Stimulated activated CD4-positive, alpha-beta T cell treated with anti-CD3 and anti-CD28 coated beads, Interleukin-4, amount 100 ng/mL, for 4 hours (primary cell): ENCODE data around the gene TRPC4AP.
A peak's percentile ranks its signal among the peaks of the same experiment; 100 is the strongest.

ENCODE experiments used
- DNase-seq, 2 experiments: peaks; one replicate each; pipeline ENCODE4 v3.0.0-alpha.2; 2020

The TRPC4AP gene

DNA sequence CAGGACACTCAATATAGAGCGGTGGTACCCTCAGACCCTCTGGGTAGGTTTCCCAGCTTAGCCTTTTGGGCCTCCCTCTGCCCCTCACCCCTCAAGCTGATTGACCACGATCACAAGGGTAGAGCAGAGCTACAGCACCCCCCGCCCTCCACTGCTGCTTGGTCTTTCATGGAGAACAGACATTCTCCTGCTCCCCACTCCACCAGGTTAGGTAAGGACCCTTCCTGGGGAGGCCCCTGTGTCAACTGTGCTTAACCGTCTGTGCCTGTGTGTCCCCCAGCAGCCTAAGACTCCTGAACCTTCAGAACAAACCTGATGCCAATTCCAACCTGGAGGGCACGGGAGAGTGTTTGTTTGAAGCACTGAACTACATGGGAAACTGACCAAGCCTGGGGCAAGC lies 125.2 kb downstream of the TRPC4AP start:
- DNase-seq = no peak

DNA sequence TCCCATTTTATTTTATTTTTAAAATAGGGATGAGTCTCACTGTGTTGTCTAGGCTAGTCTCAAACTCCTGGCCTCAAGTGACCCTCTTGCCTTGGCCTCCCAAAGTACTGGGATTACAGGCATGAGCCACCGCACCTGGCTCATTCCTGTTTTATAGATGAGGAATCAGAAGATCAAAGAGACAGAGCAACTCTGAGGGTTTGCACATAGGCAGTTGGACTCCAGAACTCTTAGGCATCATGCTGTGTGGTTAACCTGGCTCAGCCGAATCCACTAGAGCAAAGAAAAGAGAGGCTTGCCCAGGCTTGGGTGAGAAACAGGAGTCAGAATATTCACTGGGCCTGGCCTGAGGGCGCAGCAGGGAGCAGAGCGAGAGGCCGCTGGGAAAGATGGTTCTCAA lies 127.6 kb downstream of the TRPC4AP start:
- DNase-seq = no peak

DNA sequence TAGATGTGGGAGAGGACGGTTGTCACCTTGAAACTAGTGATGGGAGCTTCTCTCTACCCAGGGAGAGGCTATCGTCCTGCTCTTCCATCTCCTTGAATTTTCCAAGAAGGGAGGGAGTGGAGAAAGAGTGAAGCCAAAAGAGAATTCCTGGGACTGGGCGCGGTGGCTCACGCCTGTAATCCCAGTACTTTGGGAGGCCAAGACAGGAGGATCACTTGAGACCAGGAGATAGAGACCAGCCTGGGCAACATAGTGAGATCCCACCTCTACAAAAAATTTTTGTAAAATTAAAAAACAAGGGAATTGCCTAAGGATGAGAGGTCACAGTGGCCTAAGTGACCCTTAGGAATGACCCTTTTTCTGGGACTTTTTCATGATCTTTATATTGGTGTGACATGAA lies 128.1 kb downstream of the TRPC4AP start:
- DNase-seq = no peak

DNA sequence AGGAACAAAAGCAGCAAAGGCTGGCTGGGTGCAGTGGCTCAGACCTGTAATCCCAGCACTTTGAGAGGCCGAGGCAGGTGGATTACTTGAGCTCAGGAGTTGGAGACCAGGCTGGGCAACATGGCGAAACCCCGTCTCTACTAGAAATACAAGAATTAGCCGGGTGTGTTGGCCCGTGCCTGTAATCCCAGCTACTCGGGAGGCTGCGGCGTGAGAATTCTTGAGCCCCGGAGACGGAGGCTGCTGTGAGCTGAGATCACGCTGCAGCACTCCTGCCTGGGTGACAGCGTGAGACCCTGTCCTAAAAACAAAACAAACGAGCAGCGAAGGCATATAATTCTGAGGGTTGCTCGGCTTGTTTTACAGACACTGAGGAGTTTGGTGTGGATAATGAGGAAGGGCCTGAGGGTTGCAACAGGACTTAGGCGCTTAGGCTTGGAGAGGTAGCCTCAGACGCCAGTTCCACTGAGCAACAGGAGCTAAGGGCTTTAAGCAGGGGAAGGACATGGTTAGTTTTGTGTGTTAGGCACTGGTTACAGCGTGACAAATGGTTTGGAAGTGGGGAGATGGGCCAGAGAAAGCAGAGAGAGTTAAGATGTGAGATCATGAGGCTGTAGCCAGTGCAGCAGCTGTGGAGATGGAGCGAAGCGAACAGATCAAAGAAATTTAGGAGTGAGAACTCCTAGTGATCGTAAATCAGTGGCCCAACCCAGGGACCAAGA lies 135.7 kb downstream of the TRPC4AP start:
- DNase-seq = no peak

DNA sequence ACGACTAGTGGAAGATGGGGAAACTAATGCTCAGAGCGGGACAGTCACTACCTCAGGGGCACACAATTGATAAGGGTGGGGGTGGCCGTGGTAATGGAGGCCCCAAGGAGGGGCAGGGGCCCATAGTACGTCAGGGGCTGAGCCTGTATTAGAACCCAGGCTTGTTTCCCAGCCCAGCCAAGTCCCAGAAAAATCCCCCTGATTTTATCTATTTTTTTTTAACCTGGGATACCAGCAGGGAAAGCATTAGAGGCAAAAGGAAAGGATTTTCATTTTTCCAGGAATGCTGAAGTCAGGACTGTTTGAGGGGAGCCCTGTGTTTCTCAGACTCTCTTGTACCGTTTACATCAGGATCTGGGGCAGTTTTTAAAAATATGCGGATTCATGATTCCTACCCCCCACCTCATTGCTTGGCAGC lies 136.6 kb downstream of the TRPC4AP start:
- no peak for DNase-seq

DNA sequence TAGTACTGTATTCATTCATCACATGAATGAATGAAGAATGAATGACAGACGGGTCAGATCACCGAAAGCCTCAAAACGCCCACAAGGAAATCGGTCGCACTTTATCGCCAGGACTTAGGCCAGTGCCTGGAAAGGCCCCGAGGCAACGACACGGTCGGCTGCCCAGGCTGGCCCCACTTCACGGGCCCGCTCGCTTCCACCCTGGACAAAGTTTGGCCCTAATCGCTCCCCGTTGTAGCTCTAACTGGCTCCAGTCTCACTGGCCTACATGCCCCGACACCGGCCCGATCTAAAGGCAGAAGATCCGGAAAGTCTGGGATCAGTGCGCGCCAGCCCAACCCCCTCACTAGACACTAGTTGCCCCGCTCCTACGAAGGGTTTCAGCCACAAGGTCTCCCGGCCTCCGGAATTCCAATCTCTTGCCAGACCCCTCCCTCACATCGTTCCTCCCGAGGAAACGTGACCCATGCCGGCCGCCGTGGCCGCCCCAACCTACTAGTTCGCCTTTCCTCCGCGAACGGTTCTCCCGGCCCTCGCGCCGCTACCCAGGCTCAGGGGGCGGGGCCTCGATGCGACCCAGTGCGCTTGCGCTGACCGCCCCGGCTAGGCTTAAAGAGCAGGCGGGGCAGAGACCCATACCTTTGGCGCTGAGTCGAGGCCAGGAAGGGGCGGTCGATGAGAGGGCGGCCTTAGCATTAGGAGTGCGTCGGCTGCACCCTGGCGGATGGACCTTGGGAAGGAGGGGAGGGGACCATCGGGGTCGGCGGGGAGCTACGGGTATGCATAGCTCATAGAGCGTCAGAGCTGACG lies 137.2 kb downstream of the TRPC4AP start, which contains the start of the genes GSS and MYH7B:
Gene GSS, minus strand, starts transcription at position 576 of the 810 bp plus-strand sequence. CDS start 3,954 bp downstream, outside the sequence.
Gene MYH7B, plus strand, starts transcription at position 638 of the 810 bp plus-strand sequence. CDS start 22,138 bp downstream, outside the sequence.
- DNase-seq = peak; percentile 92 to 99

DNA sequence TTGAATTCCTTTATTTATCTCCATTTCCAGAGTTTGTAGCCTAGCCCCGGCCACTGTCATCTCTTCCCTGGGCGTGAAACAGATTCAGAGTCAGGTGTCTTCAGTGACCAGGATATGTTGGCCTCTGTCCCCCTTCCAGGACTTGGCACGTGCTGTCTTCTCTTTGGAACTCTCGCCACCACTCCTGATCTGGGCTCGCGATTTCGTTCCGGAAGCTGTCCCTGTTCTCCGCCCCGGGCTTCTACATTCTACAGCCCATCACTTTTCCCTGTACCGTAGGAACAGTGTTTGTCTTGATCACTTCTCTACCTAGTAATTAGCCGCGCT lies 137.7 kb downstream of the TRPC4AP start:
- DNase-seq = no peak

DNA sequence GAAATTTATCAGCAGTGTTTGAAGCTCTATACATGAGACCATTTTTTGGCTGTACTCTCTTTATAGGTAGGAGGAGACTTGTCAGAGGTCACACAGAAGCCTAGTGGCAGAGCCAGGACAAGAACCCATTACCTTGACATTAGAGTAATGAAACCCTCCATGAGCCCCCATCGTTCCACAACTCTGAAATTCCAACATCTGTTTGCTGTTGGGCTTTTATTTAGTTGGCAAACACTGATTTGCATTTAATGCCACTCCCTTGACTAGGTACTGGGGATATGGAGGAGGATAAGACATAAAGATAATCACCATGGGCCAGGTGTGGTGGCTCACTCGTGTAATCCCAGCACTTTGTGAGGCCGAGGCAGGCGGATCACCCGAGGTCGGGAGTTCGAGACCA lies 138.6 kb downstream of the TRPC4AP start:
- no peak for DNase-seq

DNA sequence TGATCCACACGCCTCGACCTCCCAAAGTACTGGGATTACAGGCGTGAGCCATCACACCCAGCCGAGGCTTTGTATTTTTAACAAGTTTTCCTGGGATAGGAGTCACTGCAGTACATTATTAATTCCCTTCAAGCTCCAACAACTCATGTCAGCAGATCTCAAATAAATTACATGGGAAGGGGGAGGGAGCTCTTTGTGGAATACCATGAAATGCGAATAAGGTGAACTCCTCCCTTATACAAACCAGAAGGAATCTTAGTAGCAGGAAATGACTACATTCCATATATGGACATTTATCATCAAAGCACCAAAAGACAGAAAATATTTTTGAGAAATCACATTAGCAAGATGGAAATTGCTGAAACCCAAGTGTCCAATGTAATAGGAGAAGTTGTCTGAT lies 139.9 kb downstream of the TRPC4AP start:
- DNase-seq = no peak
